ENCODE measurements around the gene RFC2.
"Not testable (repeated sequence)": the region's sequence is repeated elsewhere in the genome, so short reads cannot be mapped to it uniquely, and the experiment has no call there.

Gene RFC2

GRCh38 chr7:74248156-74248555 is 6.0 kb downstream of the RFC2 start:
- DNase-seq (ENCODE audit: low spot score) = no peak

GRCh38 chr7:74246497-74246896 is 7.7 kb downstream of the RFC2 start:
- no peak for DNase-seq (ENCODE audit: low spot score)

GRCh38 chr7:74242122-74242443 is 12.1 kb downstream of the RFC2 start:
- no peak for DNase-seq (ENCODE audit: low spot score)

- no peak for DNase-seq (ENCODE audit: low spot score)
Observed at GRCh38 chr7:74240482-74240881, 13.7 kb downstream of the RFC2 start.

- DNase-seq (ENCODE audit: low spot score) = no peak
Observed at GRCh38 chr7:74236284-74236683, 17.9 kb downstream of the RFC2 start.

- DNase-seq (ENCODE audit: low spot score) = no peak
Observed at GRCh38 chr7:74235518-74236268, 18.5 kb downstream of the RFC2 start.

GRCh38 chr7:74233655-74234285 is 20.4 kb downstream of the RFC2 start:
- DNase-seq (ENCODE audit: low spot score) = no peak

GRCh38 chr7:74231232-74231590 is 23.0 kb downstream of the RFC2 start:
- DNase-seq (ENCODE audit: low spot score) = no peak

GRCh38 chr7:74230446-74231231 is 23.6 kb downstream of the RFC2 start:
- DNase-seq (ENCODE audit: low spot score) = no peak

GRCh38 chr7:74228951-74229900 is 25.0 kb downstream of the RFC2 start:
- no peak for DNase-seq (ENCODE audit: low spot score)

- no peak for DNase-seq (ENCODE audit: low spot score)
Observed at GRCh38 chr7:74226633-74227032, 27.6 kb downstream of the RFC2 start.

GRCh38 chr7:74225400-74225799 is 28.8 kb downstream of the RFC2 start:
- DNase-seq (ENCODE audit: low spot score) = no peak

- not testable (repeated sequence) for DNase-seq (ENCODE audit: low spot score)
Observed at GRCh38 chr7:74224907-74225306, 29.3 kb downstream of the RFC2 start.

GRCh38 chr7:74224511-74224832 is 29.7 kb downstream of the RFC2 start:
- no peak for DNase-seq (ENCODE audit: low spot score)

GRCh38 chr7:74223711-74224510 is 30.3 kb downstream of the RFC2 start:
- DNase-seq (ENCODE audit: low spot score) = no peak

- no peak for DNase-seq (ENCODE audit: low spot score)
Observed at GRCh38 chr7:74222851-74223710, 31.1 kb downstream of the RFC2 start.

- DNase-seq (ENCODE audit: low spot score) = no peak
Observed at GRCh38 chr7:74221713-74222112, 32.5 kb downstream of the RFC2 start.

- peak; percentile 36 for DNase-seq (ENCODE audit: low spot score)
Observed at GRCh38 chr7:74220229-74220628, 34.0 kb downstream of the RFC2 start.

GRCh38 chr7:74219416-74219815 is 34.8 kb downstream of the RFC2 start:
- DNase-seq (ENCODE audit: low spot score) = no peak

- no peak for DNase-seq (ENCODE audit: low spot score)
Observed at GRCh38 chr7:74218343-74218698, 35.9 kb downstream of the RFC2 start.
